GM20000 (cell line): Measurements from ENCODE around the gene KCTD2.
A peak's percentile ranks its signal among the peaks of the same experiment; 100 is the strongest.

Experiments used
- DNase-seq: peaks from one replicate; pipeline ENCODE4 v3.0.0; 2012; ENCODE audit warnings: low spot score
- TF ChIP-seq, protein P1 (sequence below): IDR thresholded peaks from 2 replicates; pipeline ENCODE4 v1.5.1; 2012; ENCODE audit warnings: mild to moderate bottlenecking, control low read depth; ENCODE audit errors: extremely low read depth, missing control alignments

The KCTD2 gene

DNA sequence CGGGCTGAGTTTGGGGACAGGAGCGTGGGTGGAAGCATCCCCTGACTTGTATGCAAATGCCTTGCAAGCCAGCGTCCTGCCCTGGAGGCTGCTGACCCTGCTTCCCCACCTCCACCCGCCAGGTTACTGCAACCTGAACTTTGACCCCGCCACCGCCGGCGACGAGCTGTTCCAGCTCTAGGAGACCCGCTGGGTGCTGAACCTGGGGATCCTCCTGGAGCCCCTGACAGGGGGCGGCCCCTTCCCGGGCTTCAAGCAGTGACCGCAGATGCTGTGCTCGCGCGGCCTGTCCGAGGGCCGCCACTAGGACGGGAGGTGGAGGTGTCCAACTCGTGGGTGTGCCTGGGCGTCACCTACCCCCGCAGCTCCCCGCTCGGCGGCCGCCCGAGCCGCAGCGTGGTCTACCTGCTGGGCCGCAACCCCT is 30.1 kb downstream of the KCTD2 start:
- TF ChIP-seq, protein P1, sequence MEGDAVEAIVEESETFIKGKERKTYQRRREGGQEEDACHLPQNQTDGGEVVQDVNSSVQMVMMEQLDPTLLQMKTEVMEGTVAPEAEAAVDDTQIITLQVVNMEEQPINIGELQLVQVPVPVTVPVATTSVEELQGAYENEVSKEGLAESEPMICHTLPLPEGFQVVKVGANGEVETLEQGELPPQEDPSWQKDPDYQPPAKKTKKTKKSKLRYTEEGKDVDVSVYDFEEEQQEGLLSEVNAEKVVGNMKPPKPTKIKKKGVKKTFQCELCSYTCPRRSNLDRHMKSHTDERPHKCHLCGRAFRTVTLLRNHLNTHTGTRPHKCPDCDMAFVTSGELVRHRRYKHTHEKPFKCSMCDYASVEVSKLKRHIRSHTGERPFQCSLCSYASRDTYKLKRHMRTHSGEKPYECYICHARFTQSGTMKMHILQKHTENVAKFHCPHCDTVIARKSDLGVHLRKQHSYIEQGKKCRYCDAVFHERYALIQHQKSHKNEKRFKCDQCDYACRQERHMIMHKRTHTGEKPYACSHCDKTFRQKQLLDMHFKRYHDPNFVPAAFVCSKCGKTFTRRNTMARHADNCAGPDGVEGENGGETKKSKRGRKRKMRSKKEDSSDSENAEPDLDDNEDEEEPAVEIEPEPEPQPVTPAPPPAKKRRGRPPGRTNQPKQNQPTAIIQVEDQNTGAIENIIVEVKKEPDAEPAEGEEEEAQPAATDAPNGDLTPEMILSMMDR, result no peak
- DNase-seq, result no peak

DNA sequence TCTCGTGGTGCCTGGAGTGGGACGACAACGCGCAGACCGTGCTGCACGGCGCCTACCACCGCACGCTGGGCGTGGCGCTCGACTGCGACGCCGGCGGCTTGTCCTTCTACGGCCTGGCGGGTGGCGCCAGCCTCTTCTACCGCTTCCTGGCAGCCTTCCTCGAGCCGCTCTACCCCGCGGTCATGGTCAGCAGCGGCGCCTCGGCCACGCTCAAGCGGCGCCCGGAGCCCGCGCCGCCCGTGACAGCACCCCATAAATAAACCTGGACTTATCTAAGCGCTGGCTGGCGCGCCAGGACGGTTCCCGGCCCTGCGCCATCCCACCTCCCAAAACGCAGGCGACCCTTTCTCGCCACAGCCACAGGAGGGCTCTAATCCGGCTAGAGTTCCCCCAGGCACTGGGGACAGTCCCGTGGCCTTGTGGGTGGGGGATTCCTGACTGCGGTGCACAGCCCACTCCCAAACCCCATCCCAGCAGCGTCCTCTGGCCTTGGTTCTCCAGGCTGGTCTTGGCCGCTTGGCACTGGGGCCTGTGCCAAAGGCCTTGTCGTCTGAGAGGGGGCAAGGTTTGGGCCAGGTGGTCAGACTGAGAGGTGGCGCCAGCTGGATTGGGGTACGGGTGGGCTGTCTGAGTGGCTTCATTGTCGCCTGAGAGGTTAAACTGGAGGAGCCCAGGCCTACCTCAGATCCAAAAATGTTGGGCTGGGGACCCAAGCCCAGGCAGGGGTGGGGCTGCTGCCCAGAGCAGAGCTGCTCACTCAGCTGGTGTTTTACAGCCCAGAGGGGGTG is 30.7 kb downstream of the KCTD2 start:
- peak; percentile 82 for DNase-seq
- TF ChIP-seq, protein P1, result peak; percentile 42

DNA sequence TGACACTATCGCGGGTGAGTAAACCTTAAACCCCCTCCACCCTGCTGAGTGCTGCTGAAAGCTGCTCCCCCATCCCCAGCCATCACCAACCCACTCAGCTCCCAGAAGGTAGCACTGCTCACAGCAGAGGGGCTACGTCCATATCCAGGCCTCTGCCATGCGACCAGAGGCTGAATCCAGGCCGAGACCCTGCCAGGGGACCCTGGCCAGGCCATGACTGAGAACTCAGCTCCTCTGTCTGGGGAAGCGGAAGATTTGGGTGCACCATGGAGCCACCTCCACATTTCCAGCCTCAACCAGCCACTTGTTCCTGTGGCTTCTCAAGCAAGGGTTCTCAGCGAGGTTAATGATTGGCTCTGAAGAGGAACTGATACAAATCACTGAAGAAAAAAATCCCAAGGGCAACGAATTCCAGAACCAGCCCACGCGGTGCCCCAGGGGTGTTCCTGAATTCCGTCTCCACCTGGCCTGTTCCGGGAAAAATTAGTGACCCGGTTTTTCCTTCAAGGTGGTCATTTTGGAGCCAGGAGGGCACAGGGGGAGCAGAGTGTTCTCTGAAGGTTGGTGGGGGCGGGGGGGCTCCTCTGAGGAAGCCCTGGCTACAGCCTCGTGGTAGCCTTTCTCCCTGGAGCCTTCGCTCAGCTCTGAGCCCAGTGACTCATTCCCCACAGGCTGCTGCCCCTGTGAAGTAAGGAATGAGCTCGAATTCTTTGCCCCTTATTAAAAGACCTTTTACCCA is 31.4 kb downstream of the KCTD2 start:
- DNase-seq, result peak; percentile 77
- TF ChIP-seq, protein P1, result no peak

DNA sequence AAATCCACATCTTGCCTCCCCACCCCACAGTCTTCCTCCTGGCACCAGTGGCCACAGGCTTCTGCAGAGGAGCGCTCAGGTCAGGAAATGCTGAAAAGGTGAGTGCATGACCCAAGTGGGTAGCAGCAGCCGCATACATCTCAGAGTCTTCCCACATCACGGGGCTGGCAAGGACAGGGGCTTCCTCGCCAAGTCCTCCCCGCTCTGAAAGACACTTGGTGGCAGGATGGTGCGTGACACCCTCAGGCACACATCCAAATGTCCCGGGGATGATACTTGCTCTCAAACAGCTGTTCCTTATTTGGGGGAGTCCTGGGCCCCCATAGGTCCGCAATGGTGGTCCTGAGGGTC is 32.0 kb downstream of the KCTD2 start:
- no peak for DNase-seq
- TF ChIP-seq, protein P1, result no peak

DNA sequence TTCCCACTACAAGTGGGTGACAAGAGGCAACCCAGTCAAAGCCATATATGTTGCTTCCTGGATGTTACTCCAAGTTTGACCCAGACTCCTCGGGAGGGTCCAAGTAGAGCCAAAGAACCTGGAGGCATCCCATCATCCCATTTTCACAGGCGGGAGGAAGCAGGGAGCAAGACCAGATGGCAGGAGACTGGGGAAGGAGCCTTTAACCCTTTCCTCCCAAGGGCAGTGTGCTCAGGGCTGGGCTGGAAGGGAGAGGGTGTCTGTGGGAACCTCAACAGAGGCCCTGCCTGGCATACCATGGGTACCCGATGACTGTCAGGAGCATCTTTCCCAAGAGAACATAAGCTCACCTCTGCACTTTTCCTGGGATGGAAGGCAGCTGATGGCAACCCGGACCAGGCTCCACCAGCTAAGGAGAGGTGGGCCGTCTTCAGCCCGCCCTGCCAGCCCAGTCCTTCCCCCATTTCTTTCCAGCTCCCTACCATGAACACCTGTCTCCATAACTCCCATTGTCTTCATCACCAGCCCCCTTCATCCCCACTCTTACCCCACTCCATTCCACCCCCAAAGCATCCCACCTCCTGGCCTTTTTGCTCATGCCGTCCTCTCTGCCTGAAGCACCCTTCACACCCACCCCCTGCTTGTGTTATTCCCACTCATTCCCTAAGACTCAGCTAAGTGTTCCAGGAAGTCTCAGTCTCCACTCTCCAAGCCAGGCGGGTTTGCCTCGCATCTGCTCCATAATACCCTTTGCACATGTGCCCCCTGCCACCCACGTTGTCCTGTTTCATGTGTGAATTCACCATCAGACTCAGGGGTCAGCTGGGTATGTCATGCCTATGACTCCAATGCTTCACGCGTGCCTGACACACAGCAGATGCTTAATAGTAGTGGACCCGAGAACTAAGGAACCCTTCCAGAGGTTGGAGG is 34.9 kb downstream of the KCTD2 start:
- TF ChIP-seq, protein P1, result no peak
- no peak for DNase-seq

DNA sequence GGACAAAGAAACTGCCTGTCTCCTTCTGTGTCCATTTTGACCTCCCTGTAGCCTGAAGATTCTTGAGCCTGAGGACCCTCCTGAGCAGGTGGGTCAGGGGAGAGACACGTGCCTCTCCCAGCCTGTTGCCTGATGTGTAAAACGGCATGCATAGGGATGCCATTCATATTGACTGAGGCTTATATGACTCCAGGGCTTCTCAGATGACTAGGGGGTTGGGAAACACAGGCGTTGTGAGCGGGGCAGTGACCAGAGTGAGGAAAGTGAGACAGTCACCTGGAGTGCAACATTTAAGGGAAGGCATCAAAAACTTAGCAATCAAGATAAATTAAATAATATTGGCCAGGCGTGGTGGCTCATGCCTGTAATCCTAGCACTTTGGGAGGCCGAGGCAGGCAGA is 35.7 kb downstream of the KCTD2 start:
- no peak for DNase-seq
- TF ChIP-seq, protein P1, result no peak
